ENCODE results near the gene WBP4.
A peak's percentile ranks its signal among the peaks of the same experiment; 100 is the strongest.

DNA sequence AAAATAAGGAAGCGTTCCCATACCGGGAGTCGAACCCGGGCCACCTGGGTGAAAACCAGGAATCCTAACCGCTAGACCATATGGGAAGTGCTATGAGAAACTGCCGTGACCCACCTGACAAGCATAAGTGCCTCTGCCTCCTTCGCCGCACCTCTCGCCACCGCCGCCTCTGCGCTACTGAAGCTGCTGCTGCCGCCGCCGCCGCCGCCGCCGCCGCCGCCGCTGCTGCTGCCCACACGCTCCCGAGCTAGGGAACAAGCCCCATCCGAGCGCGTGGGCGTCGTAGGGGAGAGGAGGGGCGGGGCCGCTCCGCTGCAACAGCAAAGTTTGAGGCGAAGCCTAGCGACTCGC lies 610 bp upstream of the WBP4 start:
- TF ChIP-seq, protein P1, sequence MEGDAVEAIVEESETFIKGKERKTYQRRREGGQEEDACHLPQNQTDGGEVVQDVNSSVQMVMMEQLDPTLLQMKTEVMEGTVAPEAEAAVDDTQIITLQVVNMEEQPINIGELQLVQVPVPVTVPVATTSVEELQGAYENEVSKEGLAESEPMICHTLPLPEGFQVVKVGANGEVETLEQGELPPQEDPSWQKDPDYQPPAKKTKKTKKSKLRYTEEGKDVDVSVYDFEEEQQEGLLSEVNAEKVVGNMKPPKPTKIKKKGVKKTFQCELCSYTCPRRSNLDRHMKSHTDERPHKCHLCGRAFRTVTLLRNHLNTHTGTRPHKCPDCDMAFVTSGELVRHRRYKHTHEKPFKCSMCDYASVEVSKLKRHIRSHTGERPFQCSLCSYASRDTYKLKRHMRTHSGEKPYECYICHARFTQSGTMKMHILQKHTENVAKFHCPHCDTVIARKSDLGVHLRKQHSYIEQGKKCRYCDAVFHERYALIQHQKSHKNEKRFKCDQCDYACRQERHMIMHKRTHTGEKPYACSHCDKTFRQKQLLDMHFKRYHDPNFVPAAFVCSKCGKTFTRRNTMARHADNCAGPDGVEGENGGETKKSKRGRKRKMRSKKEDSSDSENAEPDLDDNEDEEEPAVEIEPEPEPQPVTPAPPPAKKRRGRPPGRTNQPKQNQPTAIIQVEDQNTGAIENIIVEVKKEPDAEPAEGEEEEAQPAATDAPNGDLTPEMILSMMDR (IDR thresholded peaks at IDR 0.05): no peak
- TF ChIP-seq JUND (IDR thresholded peaks at IDR 0.05) (no peak), NFIC (IDR thresholded peaks at IDR 0.05; ENCODE audit: borderline replicate concordance) (no peak), POLR2AphosphoS5 (IDR thresholded peaks at IDR 0.05; ENCODE audit: low read depth, low read length) (no peak), GATA2 (CRISPR knock-in tag; IDR thresholded peaks at IDR 0.05) (no peak), FOSL2 (IDR thresholded peaks at IDR 0.05; ENCODE audit: borderline replicate concordance, low read depth) (peak; percentile 64)
